ENCODE measurements around the gene LY86. TPM values are rescaled to one million over a fixed set of nuclear protein-coding genes. Genes with fewer than 3 reads are reported as not detected.

Gene LY86
- total RNA-seq, 1 donor from 2014 or later, result not detected

GRCh38 chr6:6566766-6567165 is 21.8 kb upstream of the LY86 start:
- Mint-ChIP-seq H3K27me3 (ENCODE audit: low read depth) (peaks cover 44% of the 10 kb centered on the region), H3K9me3 (peaks cover 8% of the 10 kb centered on the region), H3K27ac (no peak overlapping the region), H3K4me3 (no peak overlapping the region), H3K4me1 (peaks cover 16% of the 10 kb centered on the region), H3K36me3 (no peaks in the 10 kb centered on the region)
- TF ChIP-seq CTCF (IDR thresholded peaks at IDR 0.05; ENCODE audit: unreplicated experiment), result no peak
- no peak for DNase-seq (ENCODE audit: low spot score in 2 of 2, unreplicated experiment in 2 of 2)

GRCh38 chr6:6569096-6569810 is 19.3 kb upstream of the LY86 start:
- Mint-ChIP-seq H3K4me3 (no peak overlapping the region), H3K9me3 (peaks cover 12% of the 10 kb centered on the region), H3K27me3 (ENCODE audit: low read depth) (peaks cover 56% of the 10 kb centered on the region), H3K27ac (no peak overlapping the region), H3K36me3 (no peaks in the 10 kb centered on the region), H3K4me1 (peaks cover 16% of the 10 kb centered on the region)
- DNase-seq (ENCODE audit: low spot score in 2 of 2, unreplicated experiment in 2 of 2), result peak in 1 of 2 experiments; percentile 13
- no peak for TF ChIP-seq CTCF (IDR thresholded peaks at IDR 0.05; ENCODE audit: unreplicated experiment)

GRCh38 chr6:6569811-6570164 is 18.7 kb upstream of the LY86 start:
- H3K9me3 Mint-ChIP-seq, result peaks cover 17% of the 10 kb centered on the region
- peaks cover 16% of the 10 kb centered on the region for H3K4me1 Mint-ChIP-seq
- DNase-seq (ENCODE audit: low spot score in 2 of 2, unreplicated experiment in 2 of 2), result no peak
- H3K27me3 Mint-ChIP-seq (ENCODE audit: low read depth), result peaks cover 56% of the 10 kb centered on the region
- H3K4me3 Mint-ChIP-seq, result no peak overlapping the region
- H3K27ac Mint-ChIP-seq, result no peak overlapping the region
- H3K36me3 Mint-ChIP-seq, result no peaks in the 10 kb centered on the region
- no peak for TF ChIP-seq CTCF (IDR thresholded peaks at IDR 0.05; ENCODE audit: unreplicated experiment)

- no peak overlapping the region for H3K27ac Mint-ChIP-seq
- no peaks in the 10 kb centered on the region for H3K36me3 Mint-ChIP-seq
- TF ChIP-seq CTCF (IDR thresholded peaks at IDR 0.05; ENCODE audit: unreplicated experiment), result no peak
- no peak overlapping the region for H3K4me3 Mint-ChIP-seq
- H3K9me3 Mint-ChIP-seq, result peaks cover 23% of the 10 kb centered on the region
- peaks cover 5% of the 10 kb centered on the region for H3K4me1 Mint-ChIP-seq
- H3K27me3 Mint-ChIP-seq (ENCODE audit: low read depth), result peaks cover 56% of the 10 kb centered on the region
- no peak for DNase-seq (ENCODE audit: low spot score in 2 of 2, unreplicated experiment in 2 of 2)
These were observed 17.4 kb upstream of the LY86 start for GRCh38 chr6:6570929-6571671.

GRCh38 chr6:6575143-6575542 is 13.4 kb upstream of the LY86 start:
- no peak overlapping the region for H3K27ac Mint-ChIP-seq
- H3K4me3 Mint-ChIP-seq, result no peak overlapping the region
- peaks cover 5% of the 10 kb centered on the region for H3K36me3 Mint-ChIP-seq
- H3K27me3 Mint-ChIP-seq (ENCODE audit: low read depth), result peaks cover 40% of the 10 kb centered on the region
- H3K9me3 Mint-ChIP-seq, result peaks cover 46% of the 10 kb centered on the region
- DNase-seq (ENCODE audit: low spot score in 2 of 2, unreplicated experiment in 2 of 2), result no peak
- TF ChIP-seq CTCF (IDR thresholded peaks at IDR 0.05; ENCODE audit: unreplicated experiment), result no peak
- H3K4me1 Mint-ChIP-seq, result peaks cover 4% of the 10 kb centered on the region

Measured in mesothelial cell of epicardium (in vitro differentiated cells).